IPS-15b (cell line): ENCODE measurements around the gene REC114.
"Not testable (repeated sequence)": the region's sequence is repeated elsewhere in the genome, so short reads cannot be mapped to it uniquely, and the experiment has no call there.

ENCODE experiments used
- H3K27me3 ChIP-seq: one replicate; pipeline ENCODE4 v1.6.1; 2013; ENCODE audit warnings: low read length; ENCODE audit not compliant: control insufficient read depth, insufficient read depth
- H3K36me3 ChIP-seq: one replicate; pipeline ENCODE4 v1.6.1; 2013; ENCODE audit warnings: low read length; ENCODE audit not compliant: control insufficient read depth, insufficient read depth
- H3K4me1 ChIP-seq: one replicate; pipeline ENCODE4 v1.6.1; 2013; ENCODE audit warnings: mild to moderate bottlenecking, low read length; ENCODE audit not compliant: control insufficient read depth, insufficient read depth
- H3K4me3 ChIP-seq: one replicate; pipeline ENCODE4 v1.5.1; 2013; ENCODE audit warnings: low read depth, low read length
- H3K9ac ChIP-seq: one replicate; pipeline ENCODE4 v1.6.1; 2013; ENCODE audit warnings: low read depth, mild to moderate bottlenecking, low read length
- H3K9me3 ChIP-seq: one replicate; pipeline ENCODE4 v1.6.1; 2013; ENCODE audit warnings: mild to moderate bottlenecking, low read length; ENCODE audit not compliant: control insufficient read depth, insufficient read depth

REC114 gene

GRCh38 chr15:73538123-73538522, 95.2 kb downstream of the REC114 start:
- H3K36me3 ChIP-seq: no peaks in the 10 kb centered on the region
- H3K4me3 ChIP-seq: no peak overlapping the region
- H3K27me3 ChIP-seq: no peaks in the 10 kb centered on the region
- H3K4me1 ChIP-seq: no peaks in the 10 kb centered on the region
- H3K9ac ChIP-seq: no peak overlapping the region
- no peaks in the 10 kb centered on the region for H3K9me3 ChIP-seq

- no peaks in the 10 kb centered on the region for H3K9me3 ChIP-seq
- no peaks in the 10 kb centered on the region for H3K36me3 ChIP-seq
- no peaks in the 10 kb centered on the region for H3K4me1 ChIP-seq
- H3K4me3 ChIP-seq: no peak overlapping the region
- no peak overlapping the region for H3K9ac ChIP-seq
- no peaks in the 10 kb centered on the region for H3K27me3 ChIP-seq
These were observed 95.7 kb downstream of the REC114 start for GRCh38 chr15:73538563-73539211.

GRCh38 chr15:73539212-73540128, 96.5 kb downstream of the REC114 start:
- H3K4me3 ChIP-seq: no peak overlapping the region
- H3K9ac ChIP-seq: no peak overlapping the region
- no peaks in the 10 kb centered on the region for H3K9me3 ChIP-seq
- no peaks in the 10 kb centered on the region for H3K27me3 ChIP-seq
- no peaks in the 10 kb centered on the region for H3K4me1 ChIP-seq
- H3K36me3 ChIP-seq: no peaks in the 10 kb centered on the region

- H3K4me3 ChIP-seq: no peak overlapping the region
- no peaks in the 10 kb centered on the region for H3K9me3 ChIP-seq
- no peak overlapping the region for H3K9ac ChIP-seq
- no peaks in the 10 kb centered on the region for H3K27me3 ChIP-seq
- no peaks in the 10 kb centered on the region for H3K4me1 ChIP-seq
- no peaks in the 10 kb centered on the region for H3K36me3 ChIP-seq
These were observed 97.2 kb downstream of the REC114 start for GRCh38 chr15:73540161-73540560.

DNA sequence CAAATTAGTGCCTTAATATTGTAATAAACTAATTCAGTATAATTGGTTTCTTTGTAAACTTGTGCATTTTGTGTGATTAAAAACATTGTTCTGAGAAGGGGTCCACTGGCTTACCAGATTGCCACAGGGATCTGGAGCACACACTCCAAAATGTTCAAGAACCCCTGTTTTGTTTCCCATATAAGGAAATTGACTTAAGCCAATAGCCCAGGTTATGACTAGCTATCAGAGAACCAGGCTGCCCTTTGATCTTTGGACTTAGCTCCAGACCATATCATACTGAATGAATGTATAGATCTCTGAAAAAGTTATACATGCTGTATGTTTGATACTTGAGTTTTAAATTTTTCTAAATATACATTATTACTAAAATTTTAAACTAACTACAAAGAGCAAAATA, 98.5 kb downstream of the REC114 start:
- Histone ChIP-seq H3K9me3 (no peaks in the 10 kb centered on the region), H3K27me3 (no peaks in the 10 kb centered on the region), H3K9ac (no peak overlapping the region), H3K4me3 (no peak overlapping the region), H3K36me3 (no peaks in the 10 kb centered on the region), H3K4me1 (no peaks in the 10 kb centered on the region)

DNA sequence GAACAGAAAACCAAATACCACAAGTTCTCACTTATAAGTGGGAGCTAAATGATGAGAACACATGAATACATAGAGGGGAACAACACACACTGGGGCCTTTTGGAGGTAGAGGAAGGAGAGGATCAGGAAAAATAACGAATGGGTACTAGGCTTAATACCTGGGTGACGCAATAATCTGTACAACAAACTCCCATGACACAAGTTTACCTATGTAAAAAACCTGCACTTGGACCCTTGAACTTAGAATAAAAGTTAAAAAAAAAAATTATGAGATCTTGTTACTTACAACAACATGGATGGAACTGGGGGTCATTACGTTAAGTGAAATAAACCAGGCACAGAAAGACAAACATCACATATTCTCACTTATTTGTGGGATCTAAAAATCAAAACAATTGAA, 106.0 kb downstream of the REC114 start:
- not testable (repeated sequence) for H3K27me3 ChIP-seq, H3K9ac ChIP-seq, H3K36me3 ChIP-seq, H3K4me1 ChIP-seq, H3K4me3 ChIP-seq, H3K9me3 ChIP-seq

DNA sequence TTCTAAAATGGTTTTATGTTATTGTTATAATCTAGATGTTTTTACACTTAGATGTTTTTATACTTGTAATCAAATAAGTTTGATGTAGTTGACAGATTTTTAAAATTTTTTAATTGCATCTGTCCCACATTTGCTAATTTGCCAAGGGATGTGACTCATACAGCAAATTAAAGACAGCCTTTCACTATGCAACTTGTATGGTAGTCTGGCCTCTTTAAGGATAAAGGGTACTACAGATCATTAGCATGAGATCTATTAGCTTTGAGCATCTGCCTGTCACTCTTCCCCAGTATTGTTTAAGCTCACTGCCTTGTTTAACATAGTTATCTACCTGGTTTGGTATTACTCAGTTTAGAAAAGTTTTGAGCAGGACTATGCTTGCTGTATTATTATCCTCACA, 107.2 kb downstream of the REC114 start:
- H3K36me3 ChIP-seq: no peaks in the 10 kb centered on the region
- no peaks in the 10 kb centered on the region for H3K9me3 ChIP-seq
- no peak overlapping the region for H3K4me3 ChIP-seq
- H3K9ac ChIP-seq: no peak overlapping the region
- no peaks in the 10 kb centered on the region for H3K27me3 ChIP-seq
- H3K4me1 ChIP-seq: peaks cover 7% of the 10 kb centered on the region

DNA sequence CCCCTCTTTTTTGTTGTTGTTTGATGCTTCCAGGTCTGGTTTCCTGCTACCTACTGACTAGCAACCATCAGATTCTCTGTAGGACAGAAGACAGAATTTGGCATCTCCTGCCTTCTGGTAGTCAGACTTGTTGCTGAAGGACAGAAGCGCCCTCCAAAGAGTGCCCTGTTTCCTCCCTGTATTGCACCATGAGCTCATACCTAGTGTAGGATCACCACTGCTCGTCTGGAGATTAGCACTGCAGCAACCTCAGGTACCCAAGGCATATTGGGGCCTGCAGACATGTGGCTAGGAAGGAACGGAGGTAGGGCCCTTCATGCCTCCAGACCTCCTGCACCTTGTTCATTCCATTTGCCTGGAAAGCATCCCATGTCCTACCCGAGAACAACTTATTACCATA, 112.1 kb downstream of the REC114 start:
- peaks cover 7% of the 10 kb centered on the region for H3K4me1 ChIP-seq
- H3K36me3 ChIP-seq: no peaks in the 10 kb centered on the region
- no peaks in the 10 kb centered on the region for H3K27me3 ChIP-seq
- H3K9ac ChIP-seq: no peak overlapping the region
- H3K9me3 ChIP-seq: no peaks in the 10 kb centered on the region
- no peak overlapping the region for H3K4me3 ChIP-seq

DNA sequence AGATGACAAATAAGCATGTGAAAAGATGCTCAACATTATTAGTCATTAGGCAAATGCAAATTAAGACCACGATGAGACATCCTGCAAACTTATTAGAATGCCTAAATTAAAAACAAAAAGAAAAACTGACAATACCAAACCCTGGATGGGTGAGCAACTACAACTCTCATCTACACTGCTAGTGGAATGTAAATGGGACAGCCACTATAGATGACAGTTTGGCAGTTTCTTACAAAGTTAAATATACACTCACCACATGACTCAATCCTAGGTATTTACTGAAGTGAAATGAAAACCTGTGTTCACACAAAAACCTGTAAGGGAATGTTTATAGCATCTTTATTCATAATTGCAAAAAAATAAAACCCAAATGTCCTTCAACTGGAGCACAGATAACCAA, 115.6 kb downstream of the REC114 start:
- no peak overlapping the region for H3K4me3 ChIP-seq
- H3K27me3 ChIP-seq: no peaks in the 10 kb centered on the region
- H3K4me1 ChIP-seq: peaks cover 7% of the 10 kb centered on the region
- no peaks in the 10 kb centered on the region for H3K9me3 ChIP-seq
- no peak overlapping the region for H3K9ac ChIP-seq
- no peaks in the 10 kb centered on the region for H3K36me3 ChIP-seq

DNA sequence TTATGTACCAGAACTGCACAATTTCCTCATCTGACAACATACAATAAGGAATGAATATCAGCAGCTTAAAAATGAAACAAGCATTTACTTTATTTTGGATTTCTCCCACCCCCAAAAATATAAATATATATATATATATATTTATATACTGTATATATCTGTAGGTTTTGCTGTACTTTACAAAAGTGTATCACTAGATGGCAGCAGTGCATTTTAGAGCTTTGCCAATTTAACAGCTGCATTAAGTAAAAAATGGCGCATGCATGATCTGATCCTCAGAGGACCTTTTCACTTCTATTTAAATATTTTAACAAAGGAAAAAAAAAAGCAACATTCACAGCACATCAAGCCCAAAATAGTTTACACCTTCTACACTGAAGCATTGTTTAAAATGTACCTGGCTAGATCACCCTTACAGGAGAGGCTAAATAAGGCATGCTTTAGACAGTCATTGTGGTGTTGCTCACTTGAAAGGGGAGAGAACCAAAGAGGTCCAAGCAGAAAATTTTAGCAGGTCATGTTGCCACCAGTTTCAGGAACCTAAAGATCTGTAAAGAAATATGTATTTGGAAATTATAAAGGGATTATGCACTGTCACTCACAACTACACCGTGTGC, 117.6 kb downstream of the REC114 start:
- Histone ChIP-seq H3K36me3 (no peaks in the 10 kb centered on the region), H3K9me3 (no peaks in the 10 kb centered on the region), H3K4me3 (no peak overlapping the region)

GRCh38 chr15:73564255-73564654, 121.3 kb downstream of the REC114 start:
- no peaks in the 10 kb centered on the region for H3K27me3 ChIP-seq
- H3K36me3 ChIP-seq: no peaks in the 10 kb centered on the region
- no peak overlapping the region for H3K9ac ChIP-seq
- no peaks in the 10 kb centered on the region for H3K9me3 ChIP-seq
- H3K4me3 ChIP-seq: no peak overlapping the region
- no peaks in the 10 kb centered on the region for H3K4me1 ChIP-seq

More for the DNA sequence above, 117.6 kb downstream of the REC114 start:
- H3K4me1 ChIP-seq: no peaks in the 10 kb centered on the region
- H3K9ac ChIP-seq: no peak overlapping the region
- no peaks in the 10 kb centered on the region for H3K27me3 ChIP-seq

DNA sequence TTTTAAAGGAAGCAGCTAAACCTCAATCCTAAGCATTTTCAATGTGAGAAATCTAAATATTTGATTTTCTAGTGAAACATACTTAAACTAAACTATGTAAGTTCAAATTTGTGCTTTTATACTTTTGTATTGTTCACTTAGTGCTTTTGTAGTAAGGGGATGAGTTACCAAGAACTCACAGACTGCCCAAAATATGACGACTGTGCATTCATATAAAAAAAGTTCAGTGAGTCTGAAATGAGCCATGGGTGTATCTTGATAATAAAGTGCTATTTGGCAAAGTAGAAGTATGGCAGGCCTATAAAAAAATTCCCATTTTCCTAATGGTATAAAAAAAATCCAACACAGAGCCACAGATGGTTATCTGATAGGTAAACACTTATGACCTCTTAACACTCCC, 124.1 kb downstream of the REC114 start:
- no peaks in the 10 kb centered on the region for H3K9me3 ChIP-seq
- no peaks in the 10 kb centered on the region for H3K4me1 ChIP-seq
- no peak overlapping the region for H3K4me3 ChIP-seq
- H3K9ac ChIP-seq: no peak overlapping the region
- peaks cover 7% of the 10 kb centered on the region for H3K36me3 ChIP-seq
- H3K27me3 ChIP-seq: no peaks in the 10 kb centered on the region
